SU-DHL-6 (cell line): ENCODE data around the gene UTP3.

Experiments used
- CTCF ChIP-seq: fragments of 200-600 bp; sonication (generic); IDR thresholded peaks from one replicate; pipeline ENCODE4 v1.5.1; 2017; ENCODE audit warnings: antibody characterized with exemption, mild to moderate bottlenecking, low read length, moderate library complexity; ENCODE audit not compliant: insufficient read depth, poor library complexity, severe bottlenecking
- EZH2phosphoT487 ChIP-seq: fragments of 200-600 bp; sonication (generic), shearing (Covaris generic); conservative IDR thresholded peaks from 2 replicates; pipeline ENCODE4 v1.6.1; 2018; ENCODE audit warnings: mild to moderate bottlenecking, antibody characterized with exemption, low read length, moderate library complexity, mixed read lengths

GRCh38 chr4:70657326-70657725 is 31.0 kb upstream of the UTP3 start:
- TF ChIP-seq CTCF (no peak), EZH2phosphoT487 (no peak)
